GM19467 (cell line): ENCODE data around the gene PRKCB.

Experiments
- ATAC-seq: cut with Tn5 transposase; IDR thresholded peaks from one replicate; pipeline ENCODE4 v1.9.1; 2021; ENCODE audit warnings: mild to moderate bottlenecking, moderate library complexity; ENCODE audit not compliant: unreplicated experiment

PRKCB gene

GRCh38 chr16:23835390-23836077 is at the start of gene PRKCB:
TSS of gene PRKCB (plus strand) at chr16:23835983.
- ATAC-seq = peak; percentile 74

- ATAC-seq = no peak
These were observed 48.7 kb upstream of the PRKCB start for GRCh38 chr16:23786964-23787561.

GRCh38 chr16:23788685-23789084 is 47.1 kb upstream of the PRKCB start:
- no peak for ATAC-seq

- ATAC-seq = no peak
These were observed 40.4 kb upstream of the PRKCB start for GRCh38 chr16:23795378-23795777.

- no peak for ATAC-seq
These were observed 38.8 kb upstream of the PRKCB start for GRCh38 chr16:23796941-23797340.

- ATAC-seq = no peak
These were observed 34.4 kb upstream of the PRKCB start for GRCh38 chr16:23801378-23801777.

- no peak for ATAC-seq
These were observed 33.0 kb upstream of the PRKCB start for GRCh38 chr16:23802776-23803175.

- ATAC-seq = no peak
These were observed 32.1 kb upstream of the PRKCB start for GRCh38 chr16:23803591-23804123.

GRCh38 chr16:23807028-23807427 is 28.8 kb upstream of the PRKCB start:
- no peak for ATAC-seq

- no peak for ATAC-seq
These were observed 14.3 kb upstream of the PRKCB start for GRCh38 chr16:23821467-23821866.

GRCh38 chr16:23821875-23822688 is 13.7 kb upstream of the PRKCB start:
- no peak for ATAC-seq

- ATAC-seq = no peak
These were observed 12.1 kb upstream of the PRKCB start for GRCh38 chr16:23823475-23824384.

GRCh38 chr16:23824909-23825308 is 10.9 kb upstream of the PRKCB start:
- ATAC-seq = no peak

GRCh38 chr16:23826528-23827045 is 9.2 kb upstream of the PRKCB start:
- no peak for ATAC-seq

- ATAC-seq = no peak
These were observed 8.7 kb upstream of the PRKCB start for GRCh38 chr16:23827057-23827456.

GRCh38 chr16:23829454-23829853 is 6.3 kb upstream of the PRKCB start:
- ATAC-seq = no peak

- ATAC-seq = no peak
These were observed 5.5 kb upstream of the PRKCB start for GRCh38 chr16:23830276-23830675.

- no peak for ATAC-seq
These were observed 2.9 kb upstream of the PRKCB start for GRCh38 chr16:23832882-23833281.

GRCh38 chr16:23833504-23833903 is 2.3 kb upstream of the PRKCB start:
- no peak for ATAC-seq

GRCh38 chr16:23833960-23834685 is 1.7 kb upstream of the PRKCB start:
- no peak for ATAC-seq
